GM21825 (cell line): ENCODE results near the gene PRAF2.

Source experiments
- ATAC-seq: cut with Tn5 transposase; IDR thresholded peaks from one replicate; pipeline ENCODE4 v1.9.1; 2021; ENCODE audit warnings: mild to moderate bottlenecking, moderate library complexity; ENCODE audit not compliant: unreplicated experiment

Gene PRAF2

DNA sequence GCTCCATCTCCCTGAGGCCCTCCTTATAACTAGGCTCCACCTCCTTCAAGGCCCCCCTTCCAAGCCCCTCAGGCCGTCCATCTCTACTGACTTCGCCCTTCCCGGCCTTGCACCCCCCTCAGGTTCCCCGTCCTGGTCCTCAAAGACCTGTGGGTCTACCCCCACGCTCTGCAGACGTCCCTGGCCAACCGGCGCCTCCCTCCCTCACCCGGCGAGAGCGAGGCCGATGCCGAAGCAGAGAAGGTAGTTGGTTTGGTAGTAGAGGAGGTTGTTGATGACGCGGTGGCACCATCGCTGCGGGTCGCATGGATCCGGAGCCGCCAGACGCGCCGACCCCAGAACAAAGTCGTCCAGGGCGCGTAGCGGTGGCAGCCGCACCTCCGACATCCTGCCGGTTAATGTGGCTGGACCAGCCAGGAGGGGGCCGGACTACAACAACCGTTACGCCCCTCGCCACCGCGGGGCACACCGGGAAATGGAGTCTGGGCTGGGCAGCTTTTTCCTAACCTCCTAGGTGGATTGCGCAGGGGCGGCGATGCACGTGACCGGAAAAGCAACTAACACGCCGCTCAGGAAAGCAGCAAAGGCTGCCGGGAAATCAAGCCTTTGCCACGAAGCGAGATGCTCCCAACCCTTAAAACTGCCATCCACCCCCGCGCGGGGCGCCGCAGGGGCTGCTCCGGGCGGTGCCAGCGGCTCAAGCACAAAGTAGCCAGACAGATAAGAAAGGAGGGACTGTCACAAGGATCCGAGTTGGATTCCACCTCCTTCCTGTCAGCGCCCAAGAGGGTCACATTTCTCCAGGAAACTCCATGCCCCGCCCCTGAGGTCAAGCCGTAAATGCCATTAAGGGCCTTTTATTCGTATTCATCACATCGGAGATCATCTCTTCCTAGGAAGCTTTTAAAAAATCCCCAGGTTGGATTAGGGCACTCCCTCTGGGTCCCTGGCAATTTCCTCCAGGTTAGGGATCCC, at the start of gene PRAF2:
PRAF2 (minus strand) TSS at position 402 of the 975 bp plus-strand sequence; CDS start at position 387, 15 bp downstream.
- ATAC-seq = peak; percentile 81

GRCh38 chrX:49122499-49122898, 48.7 kb upstream of the PRAF2 start:
- ATAC-seq = no peak

DNA sequence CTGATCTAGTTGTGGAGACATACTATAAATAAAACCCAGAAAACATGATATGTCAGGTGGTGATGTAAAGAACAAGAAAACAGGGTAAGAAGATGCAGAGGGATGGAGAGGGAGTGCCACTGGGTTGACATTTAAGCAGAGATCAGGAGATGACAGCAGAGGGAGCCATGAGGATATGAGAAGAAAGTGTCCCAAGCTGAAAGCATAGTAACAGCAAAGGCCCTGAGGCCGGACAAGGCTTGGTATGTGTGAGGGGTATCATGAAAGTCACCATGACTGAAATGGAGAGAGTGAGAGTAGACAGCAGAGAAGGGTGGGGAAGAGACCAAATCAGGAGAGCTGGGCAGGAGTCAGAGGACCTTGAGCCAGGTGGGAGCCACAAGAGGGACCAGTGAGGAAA, 46.3 kb upstream of the PRAF2 start:
- no peak for ATAC-seq

DNA sequence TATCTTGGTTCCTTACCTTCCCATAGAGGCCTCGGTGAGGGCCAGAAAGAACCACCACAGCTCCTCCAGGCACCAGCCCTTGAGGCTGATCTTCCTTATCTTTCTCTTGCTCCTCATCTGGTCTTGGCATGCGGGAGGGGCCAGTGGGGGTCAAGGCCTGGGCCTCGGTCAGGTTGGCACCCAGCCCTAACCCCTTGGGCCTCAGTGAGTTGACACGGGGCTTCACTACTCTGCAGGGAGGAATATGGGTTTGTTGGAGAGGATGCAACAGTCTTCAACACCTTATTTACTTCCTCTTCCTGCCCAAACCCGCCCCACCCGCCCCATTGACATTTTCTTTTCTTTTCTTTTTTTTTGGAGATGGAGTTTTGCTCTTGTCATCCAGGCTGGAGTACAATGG, 43.8 kb upstream of the PRAF2 start:
- no peak for ATAC-seq

DNA sequence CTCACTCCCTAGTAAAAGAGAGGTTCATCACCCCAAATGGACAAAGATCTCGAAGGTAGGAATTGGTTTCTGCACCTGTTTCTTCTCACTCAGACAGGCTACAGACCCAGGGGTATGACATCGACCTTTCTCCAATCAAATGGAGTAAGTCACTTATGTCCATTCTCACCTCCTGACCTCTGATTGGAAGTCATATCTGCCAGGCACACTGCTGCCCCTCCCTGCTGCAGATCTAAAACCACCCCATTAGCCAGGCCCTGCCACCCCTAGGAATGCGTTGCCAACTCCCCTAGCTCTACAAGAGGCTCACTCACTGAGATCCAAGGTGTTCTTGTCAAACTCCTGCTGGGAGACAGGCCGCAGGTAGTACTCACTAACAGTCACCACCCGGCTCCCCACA, 42.9 kb upstream of the PRAF2 start:
- ATAC-seq = no peak

DNA sequence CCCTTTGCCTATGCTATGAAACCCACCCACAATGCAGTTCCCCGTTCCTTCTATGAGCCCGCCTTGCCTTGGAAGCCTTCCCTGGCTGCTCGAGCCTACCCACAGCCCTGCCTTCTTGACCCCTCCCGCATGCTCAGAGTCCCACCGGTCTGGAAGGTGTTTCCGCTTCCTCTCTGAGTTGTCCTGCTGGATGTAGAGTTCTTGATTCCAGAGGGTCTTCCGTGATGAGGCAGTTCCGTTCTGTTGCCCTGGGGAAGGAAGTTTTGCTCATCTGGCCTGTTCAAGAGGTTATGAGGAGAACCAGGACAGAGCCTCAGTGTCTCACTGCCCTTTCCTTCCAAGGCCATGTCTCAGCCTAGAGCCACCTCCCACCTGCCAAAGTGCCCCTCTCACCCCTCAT, 42.3 kb upstream of the PRAF2 start:
- no peak for ATAC-seq

DNA sequence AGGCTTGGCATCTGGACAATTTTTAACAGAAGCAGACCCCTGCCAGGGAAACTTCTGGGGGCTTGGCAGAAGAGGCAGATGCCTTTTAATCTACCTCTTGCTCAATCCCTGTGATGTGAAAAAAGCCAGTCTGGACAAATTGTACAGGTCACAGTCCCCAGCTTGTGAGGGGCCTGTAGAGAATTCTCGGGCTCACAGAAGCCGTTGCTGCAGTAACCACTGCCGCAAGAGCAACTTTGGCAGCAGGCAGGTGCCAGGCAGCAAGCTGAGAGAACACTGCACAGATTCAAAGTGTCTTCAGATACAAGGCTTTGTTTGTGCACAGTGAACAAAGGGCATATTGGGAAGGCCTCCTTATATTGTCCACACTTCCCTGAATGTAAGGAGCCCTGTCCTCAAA, 38.0 kb upstream of the PRAF2 start:
- no peak for ATAC-seq

DNA sequence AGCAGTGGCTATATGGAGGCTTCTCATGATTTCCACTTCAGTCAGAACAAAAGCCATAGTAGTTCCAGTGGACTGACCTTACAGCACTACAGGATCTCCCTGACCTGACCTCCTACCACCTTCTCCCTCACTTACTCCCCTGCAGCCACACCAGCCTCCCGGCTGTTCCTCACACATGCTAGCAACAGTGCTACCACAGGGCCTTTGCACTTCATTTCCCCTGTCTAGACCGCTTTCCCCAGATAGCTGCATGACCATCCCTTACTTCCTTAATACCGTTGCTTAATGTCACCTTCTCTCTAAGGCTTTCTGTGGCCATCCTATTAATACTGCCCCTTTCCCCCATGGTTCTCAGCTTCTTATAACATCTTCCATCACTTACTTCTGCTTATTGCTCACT, 36.6 kb upstream of the PRAF2 start:
- no peak for ATAC-seq

DNA sequence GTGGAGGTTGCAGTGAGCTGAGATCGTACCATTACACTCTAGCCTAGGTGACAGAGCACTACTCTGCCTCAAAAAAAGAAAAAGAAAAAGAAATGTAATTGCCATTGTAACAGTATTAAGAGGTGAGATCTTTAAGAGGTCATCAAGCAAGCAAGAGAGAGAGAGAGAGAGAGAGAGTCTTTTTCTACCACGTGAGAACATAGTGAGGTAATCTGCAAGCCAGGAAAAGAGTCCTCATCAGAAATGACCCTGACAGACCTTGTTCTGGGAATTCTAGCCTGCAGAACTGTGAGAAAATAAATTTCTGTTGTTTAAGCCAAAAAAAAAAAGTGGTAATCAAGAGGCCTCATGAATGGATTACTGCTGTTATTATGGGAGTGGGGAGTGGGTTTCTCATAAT, 34.8 kb upstream of the PRAF2 start:
- no peak for ATAC-seq

DNA sequence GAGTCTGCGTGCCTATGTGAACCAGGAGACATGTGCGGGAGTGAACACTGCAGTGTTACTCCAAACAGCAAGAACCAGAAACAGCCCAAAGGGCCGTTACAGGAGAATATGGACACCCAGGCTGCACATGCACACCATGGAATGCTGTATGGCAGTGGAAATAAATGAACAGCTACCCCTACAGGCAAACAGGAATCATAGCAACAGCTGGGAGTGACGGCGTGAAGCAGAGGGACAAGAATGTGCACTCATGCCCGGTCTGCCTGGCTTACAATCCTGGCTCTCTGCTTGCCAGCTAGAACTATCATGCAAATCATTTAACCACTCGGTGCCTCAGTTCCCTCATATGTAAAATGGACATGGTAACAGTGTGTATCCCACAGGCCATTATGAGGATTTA, 33.1 kb upstream of the PRAF2 start:
- ATAC-seq = no peak

DNA sequence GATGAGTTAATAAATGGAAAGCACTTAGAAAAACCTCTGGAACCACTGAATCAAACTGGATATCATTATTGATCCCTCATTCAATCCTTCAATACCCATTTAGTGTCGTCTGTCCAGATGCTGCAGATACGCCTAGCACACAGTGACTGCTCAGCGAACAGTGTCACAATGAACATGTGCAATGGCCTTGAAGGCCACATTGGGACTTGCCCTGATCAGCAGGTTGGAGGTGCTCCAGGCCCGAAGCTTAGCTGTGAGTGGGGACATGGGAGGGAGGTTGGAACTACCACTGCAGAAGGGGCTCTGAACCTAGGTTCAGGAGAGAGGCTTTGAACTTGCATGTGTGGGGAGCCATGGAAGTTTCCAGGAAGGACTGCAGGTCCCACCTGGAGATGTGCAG, 32.5 kb upstream of the PRAF2 start:
- ATAC-seq = no peak

GRCh38 chrX:49103637-49104036, 29.8 kb upstream of the PRAF2 start:
- no peak for ATAC-seq

- ATAC-seq = no peak
Observed at GRCh38 chrX:49102190-49102589, 28.4 kb upstream of the PRAF2 start.

GRCh38 chrX:49101629-49101984, 27.8 kb upstream of the PRAF2 start:
- peak; percentile 8 for ATAC-seq

GRCh38 chrX:49100704-49101628, 27.2 kb upstream of the PRAF2 start:
- peak; percentile 89 for ATAC-seq

- no peak for ATAC-seq
Observed at GRCh38 chrX:49096419-49096818, 22.6 kb upstream of the PRAF2 start.

- no peak for ATAC-seq
Observed at GRCh38 chrX:49089553-49089952, 15.8 kb upstream of the PRAF2 start.

- ATAC-seq = no peak
Observed at GRCh38 chrX:49082271-49082871, 8.6 kb upstream of the PRAF2 start.

GRCh38 chrX:49079489-49080428, 6.0 kb upstream of the PRAF2 start, which contains the start of gene WDR45:
WDR45 (minus strand) TSS chrX:49079887; CDS start chrX:49078095, 1,792 bp downstream.
- ATAC-seq = peak; percentile 64

DNA sequence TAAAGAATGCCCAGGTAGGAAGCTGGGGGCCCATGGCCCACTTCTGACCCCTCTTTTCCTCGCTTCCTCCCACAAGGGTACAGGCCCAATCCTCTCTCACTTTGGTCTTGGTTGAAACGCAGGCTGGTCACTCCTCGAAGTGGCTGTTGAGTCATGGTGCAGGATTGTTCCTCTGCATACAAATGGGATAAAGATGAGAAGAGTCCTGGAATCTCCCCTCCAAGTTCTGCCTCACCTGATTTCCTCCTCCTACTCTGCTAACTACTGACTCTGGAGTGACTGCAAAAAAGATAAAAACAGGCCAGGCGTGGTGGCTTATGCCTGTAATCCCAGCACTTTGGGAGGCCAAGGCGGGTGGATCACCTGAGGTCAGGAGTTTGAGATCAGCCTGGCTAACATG, 4.1 kb upstream of the PRAF2 start:
- no peak for ATAC-seq
